Neuronal stem cell (in vitro differentiated cells): Measurements from ENCODE around the gene LTBP3.

ENCODE experiments used
- DNase-seq: peaks from one replicate; pipeline ENCODE4 v3.0.0-alpha.2; 2013; ENCODE audit warnings: low spot score
- H2AFZ ChIP-seq: one replicate; pipeline ENCODE4 v1.6.1; 2013; ENCODE audit warnings: mild to moderate bottlenecking, low read length, inconsistent platforms
- H2AK5ac ChIP-seq: 2 replicates; pipeline ENCODE4 v1.6.1; 2013; ENCODE audit warnings: low read depth, mild to moderate bottlenecking, inconsistent platforms, low read length, moderate library complexity, mixed read lengths
- H2BK120ac ChIP-seq: 2 replicates; pipeline ENCODE4 v1.6.1; 2013; ENCODE audit warnings: low read depth, mild to moderate bottlenecking, inconsistent platforms, low read length, moderate library complexity, mixed read lengths
- H2BK12ac ChIP-seq: one replicate; pipeline ENCODE4 v1.6.1; 2013; ENCODE audit warnings: low read length, inconsistent platforms
- H2BK15ac ChIP-seq: 2 replicates; pipeline ENCODE4 v1.6.1; 2013; ENCODE audit warnings: mild to moderate bottlenecking, low read length, inconsistent platforms, mixed read lengths
- H2BK5ac ChIP-seq: one replicate; pipeline ENCODE4 v1.6.1; 2013; ENCODE audit warnings: inconsistent platforms, mild to moderate bottlenecking, low read length, moderate library complexity
- H3K14ac ChIP-seq: one replicate; pipeline ENCODE4 v1.6.1; 2013; ENCODE audit warnings: low read length, inconsistent platforms
- H3K18ac ChIP-seq: 2 replicates; pipeline ENCODE4 v1.6.1; 2013; ENCODE audit warnings: low read length, inconsistent platforms
- H3K23ac ChIP-seq: 2 replicates; pipeline ENCODE4 v1.6.1; 2013; ENCODE audit warnings: low read depth, mild to moderate bottlenecking, mixed read lengths, low read length, inconsistent platforms; ENCODE audit not compliant: poor library complexity
- H3K27ac ChIP-seq: replicated peaks from 3 replicates; pipeline ENCODE4 v1.5.1; 2013; ENCODE audit warnings: low read length, inconsistent platforms
- H3K27me3 ChIP-seq, 3 experiments: 2 replicates each; pipeline ENCODE4 v1.6.1; 2013; ENCODE audit warnings: low read length in 3 of 3, mild to moderate bottlenecking in 2 of 3, inconsistent platforms in 1 of 3, low read depth in 1 of 3, mixed read lengths in 1 of 3, moderate library complexity in 1 of 3; ENCODE audit not compliant: control insufficient read depth in 3 of 3, insufficient read depth in 3 of 3
- H3K36me3 ChIP-seq, 2 donors: replicated peaks in 1 of 2; 2 replicates each; pipeline ENCODE4 v1.6.1; 2013; ENCODE audit warnings: low read length in 2 of 2; ENCODE audit not compliant: control insufficient read depth in 2 of 2, insufficient read depth in 2 of 2
- H3K4ac ChIP-seq: 2 replicates; pipeline ENCODE4 v1.6.1; 2013; ENCODE audit warnings: inconsistent platforms, mild to moderate bottlenecking, low read length, moderate library complexity
- H3K4me1 ChIP-seq, 2 donors: 1 replicate in 1 of 2; 2 replicates in 1 of 2; pipeline ENCODE4 v1.6.1; 2013; ENCODE audit warnings: low read length in 2 of 2, low read depth in 1 of 2; ENCODE audit not compliant: control insufficient read depth in 2 of 2, insufficient read depth in 1 of 2
- H3K4me2 ChIP-seq: one replicate; pipeline ENCODE4 v1.6.1; 2013; ENCODE audit warnings: mild to moderate bottlenecking, low read length, inconsistent platforms; ENCODE audit not compliant: insufficient read depth, poor library complexity, severe bottlenecking
- H3K4me3 ChIP-seq, 2 donors: 2 replicates each; pipeline ENCODE4 v1.5.1; 2013; ENCODE audit warnings: low read length in 2 of 2, mild to moderate bottlenecking in 2 of 2, inconsistent platforms in 1 of 2, moderate library complexity in 1 of 2
- H3K79me1 ChIP-seq: one replicate; pipeline ENCODE4 v1.6.1; 2013; ENCODE audit warnings: low read depth, mild to moderate bottlenecking, inconsistent platforms, low read length, moderate library complexity
- H3K9ac ChIP-seq: one replicate; pipeline ENCODE4 v1.6.1; 2013; ENCODE audit warnings: mild to moderate bottlenecking, low read depth, low read length, inconsistent platforms; ENCODE audit not compliant: poor library complexity
- H3K9me3 ChIP-seq, 2 donors: replicated peaks in 1 of 2; 2 replicates each; pipeline versions ENCODE3 to v1.6.1; 2013; ENCODE audit warnings: low read length in 2 of 2, mild to moderate bottlenecking in 2 of 2, inconsistent platforms in 1 of 2, low read depth in 1 of 2, mixed read lengths in 1 of 2, moderate library complexity in 1 of 2; ENCODE audit not compliant: control insufficient read depth in 2 of 2, insufficient read depth in 1 of 2
- H4K8ac ChIP-seq: one replicate; pipeline ENCODE4 v1.6.1; 2013; ENCODE audit warnings: low read depth, mild to moderate bottlenecking, inconsistent platforms, low read length, moderate library complexity
- H4K91ac ChIP-seq: one replicate; pipeline ENCODE4 v1.6.1; 2013; ENCODE audit warnings: low read length, low read depth, mild to moderate bottlenecking, inconsistent platforms; ENCODE audit not compliant: poor library complexity
- WGBS, 2 donors: extraction: QIAGEN DNeasy Blood & Tissue Kit; methylation state at CpG; one replicate each; pipeline ENCODE4 v1.1.7; 2013; ENCODE audit warnings: missing lambda C conversion rate in 2 of 2, mixed read lengths in 1 of 2; ENCODE audit not compliant: insufficient read length in 2 of 2, insufficient replicate concordance in 1 of 2; ENCODE audit errors: extremely low coverage in 2 of 2; 5-methylcytosine and 5-hydroxymethylcytosine counted together

LTBP3 gene

GRCh38 chr11:65498727-65498976 is 59.5 kb downstream of the LTBP3 start:
- Histone ChIP-seq H3K36me3 (peaks cover 18 to 34% of the 10 kb centered on the region in 2 donors), H3K18ac (no peak overlapping the region), H2BK5ac (peak overlapping the region; percentile 83), H2BK15ac (no peak overlapping the region), H2AFZ (no peak overlapping the region), H2BK120ac (no peak overlapping the region), H4K8ac (no peak overlapping the region), H3K14ac (no peak overlapping the region), H3K9me3 (no peaks in the 10 kb centered on the region), H2AK5ac (no peak overlapping the region), H3K79me1 (no peaks in the 10 kb centered on the region), H2BK12ac (no peak overlapping the region), H4K91ac (no peak overlapping the region), H3K4me2 (peak overlapping the region; percentile 70), H3K23ac (peak overlapping the region; percentile 99), H3K4me1 (peaks cover 10 to 13% of the 10 kb centered on the region in 2 donors), H3K9ac (no peak overlapping the region), H3K4ac (no peak overlapping the region), H3K27me3 (no peaks in the 10 kb centered on the region), H3K27ac (peak overlapping the region; percentile 100), H3K4me3 (peak overlapping the region; percentile 72 to 90)
- no peak for DNase-seq
- WGBS, 2 donors: no CpG with 5 or more reads among the region's 6 CpGs

GRCh38 chr11:65498042-65498726 is 60.0 kb downstream of the LTBP3 start:
- Histone ChIP-seq H2BK12ac (no peak overlapping the region), H3K4me1 (peaks cover 10 to 18% of the 10 kb centered on the region in 2 donors), H2AK5ac (peak overlapping the region; percentile 91), H3K14ac (peak overlapping the region; percentile 49), H3K4ac (peak overlapping the region; percentile 8), H3K27me3 (no peaks in the 10 kb centered on the region), H3K4me2 (peak overlapping the region; percentile 70), H2AFZ (no peak overlapping the region), H3K23ac (no peak overlapping the region), H2BK120ac (peak overlapping the region; percentile 13), H4K91ac (peak overlapping the region; percentile 53), H3K18ac (peak overlapping the region; percentile 100), H2BK5ac (peak overlapping the region; percentile 83), H2BK15ac (no peak overlapping the region), H3K79me1 (no peaks in the 10 kb centered on the region), H3K9ac (peak overlapping the region; percentile 65), H3K4me3 (peak overlapping the region; percentile 72 to 90), H3K27ac (peak overlapping the region; percentile 100), H3K36me3 (peaks cover 18 to 29% of the 10 kb centered on the region in 2 donors), H4K8ac (no peak overlapping the region), H3K9me3 (no peaks in the 10 kb centered on the region)
- no CpG with 5 or more reads among the region's 24 CpGs for WGBS, 2 donors
- DNase-seq: no peak

DNA sequence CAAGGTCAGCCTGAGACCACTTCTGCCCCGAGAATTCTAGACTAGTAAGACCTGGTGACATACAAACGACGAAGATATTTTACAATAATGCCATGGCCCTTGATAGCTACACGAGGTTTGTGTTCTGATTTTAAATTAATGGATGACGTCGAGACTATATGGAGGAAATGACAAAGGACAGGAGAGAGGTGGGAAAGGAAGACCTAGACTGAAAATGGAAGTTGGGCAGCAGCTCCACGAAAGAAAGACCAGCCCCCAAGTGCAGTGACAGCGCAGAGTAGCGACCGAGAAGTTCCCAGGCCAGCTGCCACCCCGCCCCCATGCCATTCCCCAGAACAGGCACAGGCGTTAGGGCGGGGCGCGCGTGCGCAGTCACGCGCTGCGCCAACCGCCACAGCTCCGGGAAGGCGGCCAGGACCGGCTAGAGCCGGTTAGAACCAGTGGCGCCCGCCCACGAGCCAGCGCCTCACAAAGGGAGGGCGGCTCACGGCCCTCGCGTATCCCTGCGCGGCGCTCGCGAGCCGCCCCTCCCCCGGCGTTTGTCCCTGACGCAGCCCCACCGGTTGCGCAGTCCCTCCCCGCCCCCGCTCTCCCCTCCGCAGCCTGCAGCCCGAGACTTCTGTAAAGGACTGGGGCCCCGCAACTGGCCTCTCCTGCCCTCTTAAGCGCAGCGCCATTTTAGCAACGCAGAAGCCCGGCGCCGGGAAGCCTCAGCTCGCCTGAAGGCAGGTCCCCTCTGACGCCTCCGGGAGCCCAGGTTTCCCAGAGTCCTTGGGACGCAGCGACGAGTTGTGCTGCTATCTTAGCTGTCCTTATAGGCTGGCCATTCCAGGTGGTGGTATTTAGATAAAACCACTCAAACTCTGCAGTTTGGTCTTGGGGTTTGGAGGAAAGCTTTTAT is 60.8 kb downstream of the LTBP3 start:
- H3K4ac ChIP-seq: no peak overlapping the region
- H3K4me1 ChIP-seq: peaks cover 16 to 25% of the 10 kb centered on the region in 2 donors
- DNase-seq: peak; percentile 99
- H3K14ac ChIP-seq: no peak overlapping the region
- H3K9me3 ChIP-seq: no peaks in the 10 kb centered on the region
- whole genome bisulfite sequencing, 2 donors: no CpG with 5 or more reads among the region's 61 CpGs
- H2AFZ ChIP-seq: no peak overlapping the region
- peak overlapping the region; percentile 83 for H2BK5ac ChIP-seq
- H3K9ac ChIP-seq: peak overlapping the region; percentile 97
- no peak overlapping the region for H2BK12ac ChIP-seq
- H4K8ac ChIP-seq: no peak overlapping the region
- H3K36me3 ChIP-seq: peaks cover 14 to 21% of the 10 kb centered on the region in 2 donors
- H3K79me1 ChIP-seq: no peaks in the 10 kb centered on the region
- H4K91ac ChIP-seq: peak overlapping the region; percentile 53
- peak overlapping the region; percentile 70 for H3K4me2 ChIP-seq
- H2BK15ac ChIP-seq: no peak overlapping the region
- peak overlapping the region; percentile 72 to 90 for H3K4me3 ChIP-seq
- no peaks in the 10 kb centered on the region for H3K27me3 ChIP-seq
- H3K23ac ChIP-seq: peak overlapping the region; percentile 97
- H2BK120ac ChIP-seq: peak overlapping the region; percentile 13
- H3K27ac ChIP-seq: peak overlapping the region; percentile 100
- peak overlapping the region; percentile 91 for H2AK5ac ChIP-seq
- peak overlapping the region; percentile 100 for H3K18ac ChIP-seq
